GM18868 (cell line): ENCODE measurements around the gene DUSP9.

Experiments used
- ATAC-seq: cut with Tn5 transposase; IDR thresholded peaks from one replicate; pipeline ENCODE4 v1.9.1; 2021; ENCODE audit warnings: mild to moderate bottlenecking, moderate library complexity; ENCODE audit not compliant: unreplicated experiment

The DUSP9 gene

DNA sequence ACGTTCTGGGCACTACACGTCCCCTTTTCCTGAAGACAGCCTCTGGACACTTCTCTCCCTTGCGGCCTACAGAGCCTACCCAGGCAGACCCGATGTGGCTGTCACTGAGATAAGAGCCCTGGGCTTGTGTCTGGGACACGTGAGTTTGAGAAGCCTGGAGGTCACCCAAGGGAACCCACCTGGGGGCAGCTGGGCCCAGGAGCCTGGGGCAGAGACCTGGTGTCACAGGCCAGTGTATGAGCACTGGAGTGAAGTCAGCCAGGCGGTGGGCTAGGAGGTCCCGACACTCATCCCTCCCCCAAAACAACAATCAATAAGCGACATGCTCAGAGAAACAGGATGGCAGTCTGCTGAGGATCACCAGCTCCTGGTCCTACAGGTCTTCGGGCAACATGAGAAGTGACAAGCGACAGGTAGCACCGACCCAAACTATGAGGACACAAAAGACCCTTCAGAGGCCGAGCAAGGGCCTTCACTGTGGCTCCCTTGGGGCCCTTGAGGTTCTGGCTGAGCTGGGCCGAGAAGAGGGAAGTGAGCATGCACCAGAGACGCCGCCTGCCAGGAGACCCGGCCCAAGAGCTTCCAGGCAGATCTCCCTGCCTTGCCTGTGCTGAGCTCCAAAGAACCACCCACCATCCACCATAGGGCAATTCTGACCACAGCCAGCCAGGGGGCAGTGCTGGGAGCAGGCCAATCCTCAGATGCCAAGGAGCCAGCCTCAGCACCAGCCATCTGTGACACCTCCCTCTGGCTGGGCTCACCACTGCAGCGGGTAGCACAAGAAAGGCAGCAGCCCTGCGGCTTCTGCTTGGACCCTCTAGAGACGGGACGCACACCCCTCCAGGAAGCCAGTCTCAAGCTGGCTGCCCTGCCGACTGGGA lies 11.0 kb upstream of the DUSP9 start:
- ATAC-seq: peak; percentile 49

DNA sequence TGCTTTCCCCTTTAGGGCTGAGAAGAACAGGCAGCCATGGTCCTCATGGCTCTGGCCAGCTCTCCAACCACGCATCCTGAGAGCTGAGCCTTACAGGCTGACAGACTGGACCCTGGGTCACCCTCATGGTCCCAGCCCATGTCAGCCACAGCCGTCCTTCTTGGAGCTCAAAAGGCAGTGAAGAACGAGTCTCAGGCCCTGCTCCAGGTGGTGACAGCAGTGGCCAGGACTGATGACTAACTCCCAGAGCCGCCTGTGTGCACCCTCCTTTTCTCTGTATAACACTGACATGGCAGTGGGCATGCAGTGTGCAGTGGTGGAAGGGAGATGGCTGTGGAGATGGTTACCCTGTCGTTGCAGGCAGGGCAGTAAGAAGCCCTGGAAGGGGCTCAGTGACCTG lies 10.3 kb upstream of the DUSP9 start:
- ATAC-seq: no peak

DNA sequence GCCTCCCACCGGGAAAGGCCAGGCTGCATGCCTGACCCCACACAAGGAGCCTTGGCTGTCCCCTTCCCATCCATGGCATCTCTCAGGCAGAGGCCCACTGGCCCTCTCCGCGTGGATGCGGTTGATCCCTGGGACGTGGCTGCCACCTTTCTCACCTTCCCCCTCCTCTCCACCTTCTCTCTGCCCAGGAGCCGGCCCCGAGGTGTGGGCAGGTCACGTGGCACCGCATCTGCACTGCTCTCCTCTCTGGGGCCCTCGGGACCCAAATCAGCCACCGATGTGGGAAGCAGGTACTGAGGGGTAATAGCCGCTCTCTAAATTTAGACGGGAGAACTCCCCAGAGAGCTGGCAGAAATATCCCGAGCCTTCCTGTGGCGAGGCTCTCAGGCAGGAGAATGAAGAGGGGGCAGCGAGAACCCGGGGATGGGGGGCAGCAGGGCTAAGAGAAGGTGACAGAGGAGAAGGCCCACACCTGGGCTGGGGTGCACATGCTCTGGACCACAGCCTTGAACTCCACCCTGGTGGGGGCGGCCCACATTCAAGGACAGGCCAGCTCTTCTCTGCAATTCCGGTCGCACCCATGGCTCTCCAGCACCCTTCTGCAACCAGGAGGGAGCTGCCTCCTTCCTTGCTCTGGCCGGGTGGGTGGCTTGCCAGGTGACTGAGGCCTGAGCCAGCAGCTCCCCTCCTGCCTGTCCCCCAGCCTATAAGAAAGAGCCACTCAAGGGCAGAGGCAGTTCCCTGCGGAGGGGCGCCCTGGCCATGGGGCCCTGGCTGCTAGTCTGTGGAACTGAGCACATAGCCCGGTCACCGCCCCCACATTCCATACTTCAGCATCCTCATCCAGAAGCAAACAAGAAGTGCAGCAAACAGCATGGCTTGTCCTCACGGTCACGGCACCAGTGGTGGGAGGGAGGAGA lies 9.6 kb upstream of the DUSP9 start:
- no peak for ATAC-seq

DNA sequence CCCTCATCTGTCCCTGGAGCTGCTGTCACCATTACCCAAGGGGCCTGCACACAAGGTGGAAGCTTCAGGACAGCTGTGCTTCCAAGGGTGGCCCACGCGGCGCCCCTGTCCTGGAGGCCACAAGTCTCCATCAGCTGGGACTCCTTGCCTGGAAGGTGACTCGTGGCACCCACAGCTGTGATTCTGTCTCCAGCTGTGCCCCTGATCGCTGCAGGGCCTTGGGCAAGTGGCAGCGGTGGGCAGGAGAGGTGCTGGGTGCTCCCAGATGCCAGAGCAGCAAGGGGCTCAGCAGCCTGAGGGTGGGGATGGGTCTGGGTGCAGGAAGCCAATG lies 9.0 kb upstream of the DUSP9 start:
- no peak for ATAC-seq

- ATAC-seq: no peak
Measured at GRCh38 chrX:153638436-153639176, 8.4 kb upstream of the DUSP9 start.

DNA sequence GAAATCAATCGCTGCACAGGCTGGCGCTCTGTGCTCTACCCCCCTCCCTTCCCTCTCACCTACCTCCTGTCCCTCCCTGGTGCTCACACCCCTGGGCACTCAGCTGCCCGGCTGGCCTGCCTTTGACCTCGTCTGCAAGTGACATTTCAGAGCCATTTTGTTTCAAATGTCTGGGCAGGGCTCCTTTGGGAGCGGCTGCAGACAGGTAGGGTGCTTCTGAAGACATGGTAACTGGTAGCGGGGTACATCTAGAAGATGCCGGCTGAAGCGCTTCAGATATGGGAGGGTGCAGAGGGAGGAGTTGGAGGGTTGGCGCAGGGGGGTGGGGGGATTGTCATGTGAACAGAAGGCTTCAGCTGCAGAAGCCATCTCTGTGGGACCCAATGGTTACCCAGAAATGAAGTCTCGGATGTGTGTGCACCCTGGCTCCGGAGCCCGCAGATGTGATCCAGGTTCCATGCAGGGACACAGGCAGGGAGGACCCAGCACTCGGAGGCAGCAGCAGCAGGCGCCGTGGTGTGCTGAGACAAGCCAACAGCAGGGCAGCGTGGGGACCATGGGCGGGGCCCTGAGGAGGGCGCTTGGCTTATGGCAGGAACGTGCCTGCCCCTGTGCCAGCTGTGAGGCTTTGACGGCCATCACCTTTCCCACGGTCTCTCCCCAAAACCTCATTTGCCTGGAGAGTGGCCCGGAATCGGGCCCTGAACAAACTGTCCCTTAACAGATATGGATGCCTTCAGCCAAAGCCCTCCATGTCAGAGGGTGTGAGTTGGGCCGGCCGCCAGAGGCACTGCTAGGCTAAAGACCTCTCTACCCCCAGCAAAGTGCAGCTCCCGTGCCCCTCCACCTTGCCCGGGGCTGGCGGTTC lies 7.6 kb upstream of the DUSP9 start:
- no peak for ATAC-seq

DNA sequence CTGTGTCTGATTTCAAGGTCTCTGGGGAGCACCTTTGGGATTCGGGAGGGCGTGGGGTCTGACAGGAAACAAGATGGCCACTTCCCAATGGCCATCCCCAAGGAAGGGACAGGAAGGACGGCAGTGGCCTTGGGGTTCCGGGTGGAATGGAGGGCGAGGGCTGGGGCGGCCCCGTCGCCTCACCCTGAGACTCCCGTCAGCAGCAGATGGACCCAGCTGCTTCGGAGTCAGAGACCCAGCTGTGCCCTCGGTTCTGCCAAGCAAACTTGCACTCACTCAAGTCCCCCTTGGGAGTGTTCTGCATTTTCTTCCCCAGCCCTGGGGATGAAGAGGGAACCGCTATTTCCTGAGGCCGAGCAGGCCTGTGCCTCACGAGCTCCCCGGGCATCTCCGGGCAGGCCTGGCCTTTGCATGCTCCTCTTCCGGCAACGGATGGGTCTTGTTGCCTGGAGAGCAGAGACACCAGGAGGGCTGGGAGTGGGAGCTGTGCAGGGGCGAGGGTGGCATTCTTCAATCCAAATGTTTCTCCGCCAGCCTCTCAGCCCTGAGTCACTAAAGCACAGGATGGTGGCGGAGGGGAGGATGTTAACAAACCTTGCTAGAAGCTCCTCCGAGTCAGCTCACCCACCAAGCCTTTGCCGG lies 6.8 kb upstream of the DUSP9 start:
- ATAC-seq: no peak

DNA sequence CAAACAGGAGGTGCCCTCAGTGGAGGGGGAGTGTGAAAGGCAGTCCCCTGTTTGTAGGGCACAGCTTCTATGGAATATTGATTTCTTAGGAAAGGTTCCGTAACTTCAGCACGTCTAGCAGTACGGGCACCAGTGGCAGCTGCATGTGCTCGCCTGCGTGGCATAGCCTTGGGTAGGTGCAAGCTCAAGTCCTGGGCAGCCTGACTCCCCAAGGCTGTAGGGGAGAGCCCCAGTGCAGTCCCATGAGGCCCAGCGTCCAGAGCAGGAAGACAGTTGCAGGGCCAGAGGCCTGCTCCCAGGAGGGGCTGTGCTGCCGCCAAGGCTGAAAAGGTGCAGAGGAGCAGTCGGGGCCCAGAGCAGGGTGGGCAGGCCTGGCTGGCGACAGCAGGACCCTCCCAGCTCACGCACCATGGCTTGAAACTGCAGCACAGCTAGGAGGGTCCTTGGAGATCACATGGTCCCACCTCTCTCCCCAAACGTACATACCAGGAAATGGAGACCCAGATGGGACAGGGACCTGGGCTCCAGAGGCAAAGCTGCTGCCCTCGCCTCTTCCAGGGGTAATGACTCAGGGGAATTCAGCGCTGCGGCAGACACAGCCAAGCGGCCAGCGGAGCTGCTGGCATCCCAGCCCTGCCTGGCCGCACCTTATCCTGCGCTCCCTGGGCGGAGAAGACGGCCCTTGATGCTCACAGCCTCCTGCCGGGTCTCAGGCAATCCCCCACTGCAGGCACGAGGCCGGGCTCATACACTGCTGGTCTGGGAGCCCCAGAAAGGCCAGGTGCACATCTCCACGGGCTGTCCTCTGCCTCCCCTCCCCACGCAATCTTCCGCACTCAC lies 6.0 kb upstream of the DUSP9 start:
- ATAC-seq: no peak

DNA sequence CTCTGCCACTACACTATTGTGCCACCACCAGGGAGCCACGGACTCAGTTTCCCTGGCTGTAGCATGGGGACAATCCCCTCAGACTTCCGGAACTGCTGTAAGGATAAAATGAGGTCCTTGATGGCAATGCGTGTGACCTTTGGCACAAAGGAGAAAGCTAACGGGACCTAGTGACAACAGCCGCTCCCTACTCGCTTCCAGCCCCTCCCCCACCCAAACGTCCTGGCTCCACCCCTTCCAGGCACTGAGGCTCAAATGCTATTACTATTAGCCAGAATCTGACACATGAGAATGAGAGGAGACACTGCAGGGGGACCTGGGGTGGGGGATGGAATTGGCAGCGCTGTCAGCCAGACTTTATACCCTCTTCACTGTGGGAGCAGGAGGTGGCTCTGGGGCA lies 5.4 kb upstream of the DUSP9 start:
- no peak for ATAC-seq

- no peak for ATAC-seq
Measured at GRCh38 chrX:153642051-153642654, 4.8 kb upstream of the DUSP9 start.

GRCh38 chrX:153642655-153643430 lies 4.2 kb upstream of the DUSP9 start:
- ATAC-seq: no peak

DNA sequence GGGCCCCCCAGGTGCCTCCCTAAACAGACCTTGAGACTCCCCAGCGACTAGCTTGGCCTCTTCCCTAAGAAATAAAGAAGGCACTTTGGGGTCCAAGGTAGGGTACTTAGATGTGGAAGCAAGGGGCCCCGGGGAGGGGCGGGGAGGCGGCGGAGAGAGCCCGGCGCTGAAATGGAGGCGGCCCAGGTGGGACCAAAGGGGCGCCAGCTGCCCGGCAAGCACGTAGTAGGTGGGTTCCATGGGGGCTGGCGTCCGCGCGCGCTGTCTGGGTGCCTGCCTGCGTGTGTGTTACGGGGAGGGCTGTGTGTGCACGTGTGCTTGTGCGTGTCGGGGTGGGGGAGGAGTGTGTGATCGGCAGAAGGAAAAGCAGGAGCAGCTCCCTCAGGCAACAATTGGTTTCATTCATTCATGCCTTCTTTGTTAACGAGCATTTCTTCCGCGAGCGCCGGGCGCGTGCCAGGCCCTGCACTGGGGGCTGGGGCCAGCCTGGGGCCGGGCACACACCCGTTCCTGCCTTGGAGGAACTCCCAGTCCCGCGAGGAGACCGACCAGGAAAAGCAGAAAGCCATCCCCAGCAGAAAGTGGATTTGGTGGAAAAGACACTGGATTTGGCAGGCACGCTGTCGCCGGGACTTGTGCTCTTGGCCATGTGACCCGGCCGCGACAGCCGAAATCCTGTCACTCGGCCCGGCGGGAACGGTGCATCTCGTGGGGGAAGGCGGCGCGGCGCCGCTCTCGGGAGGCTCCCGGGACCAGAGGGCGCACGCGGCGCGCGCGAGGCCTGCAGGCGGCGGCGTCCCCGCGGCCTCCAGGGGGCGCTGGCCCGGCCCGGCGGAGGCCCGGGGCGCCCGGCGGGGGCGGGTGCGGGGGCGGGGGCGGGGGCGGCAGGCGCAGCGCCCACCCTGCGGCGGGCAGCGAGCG lies 3.3 kb upstream of the DUSP9 start:
- no peak for ATAC-seq

GRCh38 chrX:153644356-153645125 lies 2.5 kb upstream of the DUSP9 start:
- ATAC-seq: no peak

DNA sequence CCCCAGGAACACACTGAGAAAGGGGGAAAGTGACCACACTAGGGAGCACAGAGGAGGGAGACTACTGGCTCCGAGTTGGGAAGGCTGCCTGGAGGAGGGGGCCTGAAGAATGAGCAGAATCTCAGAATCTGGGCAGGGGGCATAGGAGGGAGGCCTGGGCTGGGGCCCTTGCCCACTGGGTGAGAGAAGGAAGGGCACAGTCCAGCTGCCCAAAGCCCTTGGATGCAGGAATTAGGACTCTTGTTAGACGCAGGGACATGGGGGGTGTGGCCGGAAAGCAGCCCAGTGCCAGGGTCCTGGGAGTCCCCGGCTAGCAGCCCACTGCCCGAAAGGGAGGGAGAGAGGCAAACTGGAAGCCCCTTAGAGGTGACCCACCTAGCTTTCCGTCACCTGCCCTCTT lies 1.9 kb upstream of the DUSP9 start:
- ATAC-seq: no peak

DNA sequence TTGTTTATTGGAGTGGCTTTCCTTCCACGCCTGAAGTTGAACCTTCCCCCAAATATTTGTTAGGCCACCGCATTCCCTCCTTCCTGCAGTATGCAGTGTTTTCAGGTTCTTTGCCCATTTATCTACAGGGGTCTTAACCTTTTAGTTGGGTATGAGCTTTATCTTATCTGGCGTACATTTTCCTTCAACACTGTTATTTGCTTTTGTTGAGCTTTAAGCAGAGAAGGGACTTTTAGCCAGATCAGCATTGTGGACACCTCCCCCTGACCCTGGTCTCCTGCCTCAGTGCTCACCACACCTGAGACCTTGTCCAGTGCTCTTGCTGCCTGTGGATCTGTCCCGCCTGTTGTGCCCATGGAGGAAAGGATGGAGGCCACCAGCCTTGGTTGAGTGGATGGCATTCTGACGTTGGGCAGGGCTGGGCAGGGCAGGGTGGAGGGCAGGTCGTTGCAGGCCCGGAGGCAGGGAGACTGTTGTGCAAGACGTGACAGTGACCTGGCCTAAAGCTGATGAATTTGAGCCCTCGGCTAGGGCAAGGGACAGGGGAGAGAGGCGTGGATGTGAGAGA lies 998 bp upstream of the DUSP9 start:
- ATAC-seq: no peak
